Middle frontal gyrus (tissue), 1 donor: ENCODE measurements around the gene MEIOC.
A peak's percentile ranks its signal among the peaks of the same experiment; 100 is the strongest.

Experiments used
- DNase-seq: peaks from one replicate; pipeline ENCODE4 v3.0.0-alpha.2; 2015; ENCODE audit warnings: low spot score; ENCODE audit errors: extremely low spot score

The MEIOC gene

DNA sequence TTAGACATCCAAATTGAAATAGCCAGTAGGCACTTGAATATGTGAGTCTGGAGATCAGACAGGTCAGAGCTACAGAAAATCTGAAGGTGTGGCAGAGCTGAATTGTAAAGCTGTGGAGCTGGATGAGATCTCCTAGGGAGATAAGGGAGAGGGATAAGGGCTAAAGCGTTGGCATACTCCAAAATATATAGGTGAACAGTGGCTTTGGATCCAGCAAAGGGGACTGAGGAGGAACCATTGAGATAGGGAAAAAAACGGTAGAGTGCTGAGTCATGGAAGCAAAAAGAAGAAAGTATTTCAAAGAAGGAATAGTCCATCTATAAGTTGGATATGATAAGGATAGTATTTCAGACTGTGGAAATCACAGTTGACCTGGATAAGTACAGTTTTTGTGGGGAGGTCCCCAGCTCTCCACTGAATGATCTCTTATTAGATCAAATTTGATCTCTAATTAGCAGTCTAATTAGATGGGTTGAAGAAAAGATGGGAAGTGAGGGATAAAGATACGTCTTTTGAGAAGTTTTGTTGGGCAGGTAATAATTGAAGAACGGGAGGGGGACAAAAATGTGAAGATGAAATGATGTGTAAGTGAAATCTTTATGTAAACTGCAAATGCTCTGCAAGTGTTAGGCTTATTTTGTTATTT is 51.6 kb downstream of the MEIOC start:
- no peak for DNase-seq

GRCh38 chr17:44708401-44709263 is 52.4 kb downstream of the MEIOC start, which contains the start of gene DBF4B:
TSS of gene DBF4B (plus strand) at chr17:44708665. CDS start at chr17:44708821, 156 bp downstream.
- peak; percentile 76 for DNase-seq

GRCh38 chr17:44719444-44719843 is 63.2 kb downstream of the MEIOC start:
- no peak for DNase-seq

- DNase-seq = no peak
These were observed 66.0 kb downstream of the MEIOC start for GRCh38 chr17:44722254-44722653.
